Left cardiac atrium (tissue), 4 donors: Measurements from ENCODE around the gene VAT1L. TPM values are rescaled to one million over a fixed set of nuclear protein-coding genes. Genes with fewer than 3 reads are reported as not detected.

Experiments used
- ATAC-seq, 2 donors: fragments of 200-7000 bp; cut with Tn5 transposase; one replicate each; pipeline ENCODE4 v1.9.1; 2020; ENCODE audit warnings: mild to moderate bottlenecking in 2 of 2, moderate library complexity in 2 of 2
- DNase-seq: peaks from one replicate; pipeline ENCODE4 v3.0.0-alpha.2; 2020
- intact Hi-C, 2 donors: fragments of 100-400 bp; cut with DNase I; formaldehyde crosslinking; loops; one replicate each; pipeline versions ENCODE4 v1.14.1 to v1.15.1; 2022 to 2023
- total RNA-seq, 2 donors: library from RNA; stranded (reverse); fragmentation: NEBNext Ultra II Directional; extraction: Animal tissue kit (Norgen Biotek cat#: 25700); gene quantifications; one replicate each; pipeline ENCODE4 v1.2.1, GENCODE V29; 2021
- donor health status: DM: no; HTN: yes; CAD: no.
- donor health status: DM: no; HTN: yes; CAD: no; lungs with severe emphysema.
- donor health status: DM: yes; HTN: yes; CAD: no.
- donor health status: Dilated cardiomyopathy.

The VAT1L gene
- total RNA-seq, 2 donors from 2014 or later, result 7.7 to 14.3 TPM

DNA sequence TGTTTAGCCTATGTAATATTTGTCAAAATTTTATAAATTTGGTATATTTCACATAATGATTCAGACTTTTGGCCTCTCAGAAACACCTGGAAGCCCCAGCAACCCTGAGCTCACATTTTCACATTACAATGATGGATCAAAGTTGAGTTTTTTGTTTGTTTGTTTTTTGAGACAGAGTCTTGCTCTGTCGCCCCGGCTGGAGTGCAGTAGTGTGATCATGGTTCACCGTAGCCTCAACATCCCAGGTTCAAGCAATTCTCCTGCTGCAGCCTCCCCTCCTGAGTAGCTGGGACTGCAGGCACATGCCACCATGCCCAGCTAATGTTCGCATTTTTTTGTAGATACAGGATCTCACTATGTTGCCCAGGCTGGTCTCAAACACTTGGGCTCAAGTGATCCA is 10.6 kb upstream of the VAT1L start:
- ATAC-seq, result no peak
- intact Hi-C loops, result no loop called here
- no peak for DNase-seq

DNA sequence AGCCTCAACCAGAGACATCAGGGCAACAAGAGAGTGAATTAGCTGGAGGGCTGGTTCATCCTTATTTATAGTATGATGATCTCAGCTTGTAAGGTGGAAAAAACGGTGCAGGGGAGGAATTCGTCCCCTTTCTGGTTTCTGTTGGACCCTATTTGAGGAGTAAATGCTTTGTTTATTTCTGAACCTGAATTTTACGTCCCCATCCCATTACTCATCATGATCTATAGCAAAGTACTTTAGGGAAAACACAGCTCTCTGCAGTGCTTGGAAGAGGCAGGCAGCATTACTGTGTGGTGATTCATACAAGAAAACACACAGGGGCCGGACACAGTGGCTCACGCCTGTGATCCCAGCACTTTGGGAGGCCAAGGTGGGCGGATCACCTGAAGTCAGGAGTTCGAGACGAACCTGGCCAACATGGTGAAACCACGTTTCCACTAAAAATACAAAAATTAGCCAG is 8.0 kb upstream of the VAT1L start:
- DNase-seq (no peak), ATAC-seq (peak in 1 of 2 donors; percentile 94)
- intact Hi-C loops, result no loop called here

DNA sequence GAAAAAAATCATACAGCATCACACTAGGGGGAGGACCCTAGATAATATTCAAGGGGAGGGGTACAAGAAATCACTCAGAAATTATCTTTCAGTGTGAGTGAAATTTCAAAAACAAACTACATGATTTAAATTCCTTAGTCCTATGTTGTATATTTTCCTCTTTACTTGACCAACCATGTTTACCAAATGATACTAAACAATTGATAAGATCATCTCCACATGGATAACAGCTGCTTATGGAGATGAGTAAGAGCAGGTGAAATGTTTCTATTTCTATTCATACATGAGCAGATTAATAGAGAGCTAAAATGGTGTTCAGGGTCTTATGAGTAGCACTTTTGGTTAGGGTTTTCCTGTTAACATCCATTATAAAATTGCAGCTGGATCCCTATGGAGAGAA is 7.3 kb upstream of the VAT1L start:
- no peak for ATAC-seq
- no peak for DNase-seq
- intact Hi-C loops, result no loop called here

DNA sequence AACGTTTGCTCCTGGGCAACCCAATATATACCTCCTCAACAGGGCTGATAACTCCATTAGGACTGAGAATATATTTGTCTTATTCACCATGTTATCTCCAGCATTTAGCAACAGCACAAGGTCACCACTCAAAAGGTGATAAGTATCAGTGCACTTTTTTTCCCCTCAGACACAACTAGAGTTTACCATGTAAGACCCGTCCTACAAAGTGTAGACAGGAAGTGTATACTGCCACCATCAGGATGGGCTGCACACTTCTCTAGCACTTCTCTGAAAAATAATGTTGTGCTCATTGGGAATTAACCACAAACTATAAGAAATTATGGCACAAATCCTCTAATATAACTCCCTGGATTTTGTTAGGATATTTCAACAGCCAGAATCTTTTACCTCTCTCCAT is 5.7 kb upstream of the VAT1L start:
- DNase-seq (no peak), ATAC-seq (no peak)
- intact Hi-C loops, result no loop called here

DNA sequence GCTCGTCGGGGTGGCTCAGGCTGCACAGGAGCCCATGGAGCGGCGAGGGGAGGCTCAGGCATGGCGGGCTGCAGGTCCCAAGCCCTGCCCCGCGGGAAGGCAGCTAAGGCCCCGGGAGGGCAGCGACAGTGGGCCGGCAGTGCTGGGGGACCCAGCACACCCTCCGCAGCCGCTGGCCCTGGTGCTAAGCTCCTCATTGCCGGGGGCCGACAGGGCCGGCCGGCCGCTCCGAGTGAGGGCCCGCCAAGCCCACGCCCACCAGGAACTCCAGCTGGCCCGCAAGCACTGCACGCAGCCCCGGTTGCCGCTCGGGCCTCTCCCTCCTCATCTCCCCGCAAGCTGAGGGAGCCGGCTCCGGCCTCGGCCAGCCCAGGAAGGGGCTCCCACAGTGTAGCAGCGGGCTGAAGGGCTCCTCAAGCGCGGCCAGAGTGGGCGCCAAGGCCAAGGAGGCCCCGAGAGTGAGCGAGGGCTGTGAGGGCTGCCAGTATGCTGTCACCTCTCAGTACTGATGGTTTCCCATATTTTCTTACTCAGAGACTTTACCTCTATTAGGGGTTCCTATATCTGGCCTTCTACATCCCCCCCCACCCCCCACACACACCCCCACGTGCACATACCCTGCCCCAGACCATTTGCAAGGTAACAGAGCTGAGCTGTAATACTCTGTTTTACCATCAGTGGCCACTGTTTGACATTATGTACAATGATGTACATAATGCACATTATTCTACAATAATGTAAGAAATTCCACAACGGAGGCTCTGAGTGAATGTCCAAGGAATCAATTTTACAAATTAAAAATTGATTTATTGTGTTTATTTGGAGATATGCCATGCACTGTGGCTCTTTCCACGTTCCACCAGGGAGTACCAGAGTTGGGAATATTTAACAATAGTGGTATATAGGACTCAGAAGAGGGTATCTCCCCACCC is 3.7 kb upstream of the VAT1L start:
- intact Hi-C loops, result no loop called here
- no peak for ATAC-seq
- DNase-seq, result no peak

DNA sequence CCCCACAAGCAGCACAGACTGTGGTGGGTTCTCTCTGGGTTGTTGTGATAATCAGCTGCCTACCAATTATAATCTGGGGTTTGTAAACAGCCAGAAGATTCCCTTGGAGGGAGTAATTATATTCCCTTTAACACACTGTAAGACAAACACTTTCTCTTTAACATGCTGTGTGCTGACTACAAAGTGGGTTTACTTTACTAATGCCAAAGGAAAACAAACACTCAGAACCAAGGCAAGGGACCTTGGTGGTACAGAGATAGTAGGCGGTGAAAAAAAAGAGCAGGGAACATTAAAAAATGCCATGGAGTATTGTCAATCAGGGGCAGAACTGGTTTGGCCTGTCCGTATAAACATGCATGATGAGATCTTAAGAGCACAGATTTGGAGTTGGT is 3.0 kb upstream of the VAT1L start:
- ATAC-seq, result no peak
- no peak for DNase-seq
- intact Hi-C loops, result no loop called here

DNA sequence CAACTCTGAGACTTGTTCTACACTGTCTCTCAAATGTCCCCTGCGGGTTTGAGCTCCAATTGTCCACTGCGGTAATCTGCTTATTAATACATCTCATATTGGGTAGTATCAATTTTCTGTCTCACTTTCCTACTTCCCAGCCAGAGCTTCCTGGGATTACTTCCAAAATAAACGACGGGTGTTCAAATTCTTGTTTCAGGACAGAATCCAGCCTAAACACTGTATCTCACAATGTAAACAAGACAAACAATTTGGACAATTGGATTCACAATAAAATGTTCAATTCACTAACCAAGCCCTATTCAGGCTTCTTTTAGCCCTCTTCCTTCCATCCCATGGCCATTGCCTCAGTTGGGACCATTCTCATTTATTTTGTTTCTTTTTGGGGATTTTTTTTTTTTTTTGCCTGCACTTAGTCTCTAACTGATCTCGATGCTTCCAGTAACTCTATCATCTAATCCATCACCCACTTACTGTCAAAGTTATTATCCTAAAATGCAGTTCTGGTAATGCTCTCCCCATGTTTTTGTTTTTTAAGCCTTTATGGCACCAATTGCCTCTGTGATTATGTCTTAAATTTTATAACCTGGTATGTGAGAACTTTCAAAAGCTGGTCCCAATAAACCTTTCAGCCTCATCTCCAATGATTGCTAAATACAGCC is 2.0 kb upstream of the VAT1L start:
- no peak for DNase-seq
- intact Hi-C loops, result no loop called here
- no peak for ATAC-seq

DNA sequence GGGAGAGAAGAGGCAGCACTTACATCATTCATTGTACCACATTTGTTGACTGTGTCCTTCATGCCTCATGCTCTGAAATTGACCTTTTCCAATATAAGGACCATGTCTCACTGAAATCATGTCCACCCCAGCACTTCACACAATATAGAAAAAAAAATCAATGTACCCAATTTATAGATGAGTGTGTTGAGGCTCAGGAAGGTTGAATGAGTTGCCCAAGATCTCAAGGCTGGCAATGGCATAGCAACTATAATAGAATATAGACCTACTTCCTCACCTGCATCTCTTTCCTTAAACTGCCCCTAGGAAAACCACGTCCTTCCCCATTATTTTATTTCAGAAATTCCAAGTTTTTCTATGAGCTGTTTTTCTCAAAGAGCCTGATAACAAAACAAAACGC is 912 bp upstream of the VAT1L start:
- intact Hi-C loops, result no loop called here
- ATAC-seq, result no peak
- no peak for DNase-seq

DNA sequence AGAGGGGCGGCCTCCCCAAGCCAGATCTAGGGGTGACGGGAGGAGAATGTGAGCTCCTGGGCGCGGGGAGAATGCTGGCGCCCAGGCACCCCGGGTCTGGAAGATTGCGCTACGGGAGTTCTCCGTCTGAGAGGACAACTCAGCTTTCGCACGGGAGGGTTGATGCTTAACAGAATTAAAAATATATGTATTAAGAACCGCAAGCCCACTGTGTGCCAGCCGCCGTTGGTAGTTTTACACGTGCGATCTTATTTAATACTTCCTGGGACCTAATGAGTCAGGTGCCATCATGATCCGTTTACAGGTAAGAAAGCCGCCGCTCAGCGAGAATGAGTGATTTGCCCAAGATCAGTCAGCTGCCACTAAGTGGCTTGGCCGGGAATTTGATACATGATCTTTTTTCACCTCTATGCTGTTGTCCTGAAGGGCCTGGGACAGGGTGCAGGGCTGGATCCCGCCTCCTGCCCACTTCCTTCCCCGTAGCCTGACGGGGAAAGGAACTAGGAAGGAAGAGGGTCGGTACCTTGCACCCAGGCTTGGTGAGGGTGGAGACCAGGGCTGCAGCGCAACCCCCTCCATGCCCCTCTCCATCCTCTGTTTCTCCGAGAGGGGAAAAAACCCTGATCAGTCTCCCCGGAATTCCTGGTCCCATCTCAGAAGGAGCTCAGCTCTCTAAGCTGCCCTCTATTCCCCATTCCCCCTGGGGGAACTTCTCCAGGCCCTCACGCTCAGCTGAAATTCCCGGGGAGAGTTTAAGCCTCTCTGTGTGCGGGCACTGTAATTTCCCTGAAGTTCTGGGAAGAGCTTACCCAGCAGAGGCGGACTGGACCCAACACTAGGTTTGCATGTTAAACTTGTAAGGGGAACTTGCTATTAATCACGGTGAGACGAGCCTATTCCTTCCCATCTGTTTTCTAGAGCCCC is 983 bp downstream of the VAT1L start:
- intact Hi-C loops, result loop anchor here in 1 of 2 donors (5.0 kb wide), 1 partner anchor 183 kb away; no protein-coding TSS in a partner anchor
- ATAC-seq, result peak; percentile 29 to 32
- DNase-seq, result no peak

DNA sequence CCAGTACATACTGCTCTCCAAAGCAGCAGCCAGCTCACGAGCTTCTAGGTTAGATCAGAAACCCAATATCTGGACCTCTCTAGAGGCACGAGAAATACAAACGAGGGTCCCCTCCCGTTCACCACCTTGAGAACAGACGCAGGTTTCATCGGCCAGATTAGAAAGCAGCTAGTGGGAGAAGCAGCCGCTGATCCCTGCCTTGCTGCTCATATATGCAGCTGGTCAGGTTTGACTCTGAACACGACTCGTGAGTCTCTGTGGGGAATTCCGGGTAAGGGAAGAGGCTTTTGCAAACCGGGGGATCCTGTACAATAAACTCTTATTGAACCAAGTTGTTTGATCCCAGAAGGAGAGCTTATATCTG is 1.6 kb downstream of the VAT1L start:
- intact Hi-C loops, result loop anchor here in 1 of 2 donors (5.0 kb wide), 1 partner anchor 182 kb away; no protein-coding TSS in a partner anchor
- peak in 1 of 2 donors; percentile 8 for ATAC-seq

DNA sequence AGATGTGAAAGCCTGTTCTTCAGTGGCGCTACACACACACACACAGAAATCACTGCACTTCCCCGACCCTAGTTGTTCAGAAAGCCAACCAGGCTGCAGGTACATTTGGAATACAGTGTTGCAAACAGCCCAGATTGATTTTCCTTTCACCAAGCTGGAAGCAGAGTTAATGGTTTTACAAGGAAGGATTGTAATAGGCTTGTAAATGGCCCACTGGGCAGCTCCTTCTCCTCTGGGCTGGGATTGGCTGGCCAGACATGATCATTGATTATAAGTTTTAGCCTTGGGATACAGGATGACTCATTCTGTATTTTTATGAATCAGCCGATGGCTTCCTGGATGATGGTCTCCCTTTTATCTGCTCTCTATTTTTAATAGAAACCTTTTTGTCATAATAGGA is 2.5 kb downstream of the VAT1L start:
- DNase-seq, result no peak
- intact Hi-C loops, result loop anchor here in 1 of 2 donors (5.0 kb wide), 1 partner anchor 181 kb away; no protein-coding TSS in a partner anchor
- ATAC-seq, result no peak

More for the DNA sequence above, 1.6 kb downstream of the VAT1L start:
- DNase-seq, result no peak

DNA sequence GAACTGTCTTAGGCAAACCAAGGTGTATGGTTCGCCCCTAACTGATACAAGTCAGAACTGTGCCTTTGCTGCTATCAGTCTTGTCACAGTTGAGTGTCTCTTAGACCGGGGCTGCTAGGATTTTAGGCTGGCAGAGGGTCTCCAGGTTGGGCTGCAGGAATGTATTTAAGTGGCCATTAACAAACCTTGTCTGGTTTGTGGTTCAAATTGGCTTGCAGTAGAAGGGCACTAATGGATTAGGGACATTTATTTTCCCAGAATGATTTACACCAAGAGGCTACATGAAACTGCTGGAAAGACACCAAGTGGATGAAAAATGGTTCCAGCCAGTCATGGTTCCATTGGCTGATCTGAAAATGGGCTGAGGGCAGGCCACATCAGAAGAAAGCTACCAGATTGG is 5.1 kb downstream of the VAT1L start:
- no peak for DNase-seq
- no peak for ATAC-seq
- intact Hi-C loops, result loop anchor here in 1 of 2 donors (5.0 kb wide), 1 partner anchor 179 kb away; no protein-coding TSS in a partner anchor

DNA sequence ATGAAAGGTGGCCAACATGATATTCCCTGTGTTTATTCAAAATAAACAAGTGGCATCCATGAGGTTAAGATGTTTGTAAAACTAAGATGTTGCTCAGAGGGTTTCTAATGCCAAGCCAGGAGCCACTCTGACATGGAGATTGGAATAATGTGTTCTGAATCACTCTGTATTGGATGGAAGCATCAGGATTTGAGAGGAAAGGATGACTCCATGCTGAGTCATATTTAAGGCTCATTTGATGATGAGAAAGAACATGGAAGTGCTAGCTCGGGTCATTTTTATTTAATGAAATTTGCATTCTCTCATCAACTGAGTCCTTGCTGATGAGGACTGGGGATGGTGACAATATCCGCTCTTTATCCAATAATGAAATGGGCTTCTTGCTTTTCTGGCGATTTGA is 6.2 kb downstream of the VAT1L start:
- DNase-seq, result no peak
- peak in 1 of 2 donors; percentile 77 for ATAC-seq
- intact Hi-C loops, result loop anchor here in 1 of 2 donors (5.0 kb wide), 1 partner anchor 178 kb away; no protein-coding TSS in a partner anchor

DNA sequence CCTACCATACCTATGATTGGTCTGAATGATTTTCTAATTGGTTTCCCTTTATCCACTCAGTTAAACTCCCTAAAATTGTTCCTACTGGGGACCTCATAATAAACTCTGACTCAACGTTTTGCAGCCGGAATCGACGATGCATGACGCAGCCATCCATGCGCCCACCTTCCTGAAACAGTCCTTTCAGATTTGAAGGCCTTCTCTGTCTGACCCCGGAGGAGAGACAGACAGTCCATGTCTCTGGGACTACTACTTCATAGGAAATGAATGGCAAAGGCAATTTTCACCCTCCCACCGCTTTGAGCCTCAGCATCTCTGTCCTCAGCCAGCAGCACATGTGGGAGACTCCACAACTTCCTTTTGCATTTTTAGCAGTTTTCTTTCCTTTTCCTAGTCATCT is 13.5 kb downstream of the VAT1L start:
- DNase-seq, result no peak
- no peak for ATAC-seq
- intact Hi-C loops, result no loop called here

DNA sequence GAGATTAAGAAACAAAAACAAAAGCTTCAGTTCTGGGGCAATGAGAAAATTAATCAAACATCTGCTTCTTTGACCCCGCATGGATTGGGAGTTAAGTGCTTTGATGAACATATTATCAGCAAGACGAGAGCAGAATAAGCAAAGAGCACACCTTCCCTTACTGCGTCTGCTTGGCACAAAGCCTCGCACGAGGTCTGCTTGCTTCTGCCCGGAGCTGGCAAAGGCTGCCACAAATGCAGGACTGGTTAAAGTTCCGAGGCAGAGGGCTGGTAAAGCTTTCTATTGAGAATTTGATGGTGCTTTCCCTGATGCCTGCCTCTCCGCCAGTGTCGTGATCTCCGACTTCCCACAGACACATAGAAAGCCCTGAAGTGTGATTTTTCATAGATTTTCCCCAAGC is 17.0 kb downstream of the VAT1L start:
- ATAC-seq, result peak; percentile 41 to 74
- intact Hi-C loops, result no loop called here

DNA sequence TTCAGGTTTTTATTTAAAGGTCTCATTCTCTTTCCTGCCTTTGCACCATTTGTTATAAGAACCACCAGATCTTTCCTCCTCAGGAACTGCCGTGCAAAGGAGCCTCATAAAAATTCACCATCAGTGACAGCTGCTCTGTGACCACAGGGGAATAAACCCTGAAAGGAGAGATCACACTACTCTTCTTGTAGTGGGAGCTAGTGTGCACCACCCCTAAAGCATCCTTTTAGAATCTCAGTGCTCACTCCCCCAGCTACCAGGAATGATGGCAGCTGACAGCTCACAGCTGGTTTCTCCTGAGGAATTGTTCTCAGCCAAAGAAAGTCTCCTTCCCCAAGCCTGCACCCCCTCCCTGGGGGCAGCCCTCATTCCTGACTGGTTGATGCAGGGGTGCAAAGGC is 18.7 kb downstream of the VAT1L start:
- ATAC-seq, result no peak
- DNase-seq, result no peak
- intact Hi-C loops, result no loop called here

More for the DNA sequence above, 17.0 kb downstream of the VAT1L start:
- DNase-seq, result peak; percentile 39

DNA sequence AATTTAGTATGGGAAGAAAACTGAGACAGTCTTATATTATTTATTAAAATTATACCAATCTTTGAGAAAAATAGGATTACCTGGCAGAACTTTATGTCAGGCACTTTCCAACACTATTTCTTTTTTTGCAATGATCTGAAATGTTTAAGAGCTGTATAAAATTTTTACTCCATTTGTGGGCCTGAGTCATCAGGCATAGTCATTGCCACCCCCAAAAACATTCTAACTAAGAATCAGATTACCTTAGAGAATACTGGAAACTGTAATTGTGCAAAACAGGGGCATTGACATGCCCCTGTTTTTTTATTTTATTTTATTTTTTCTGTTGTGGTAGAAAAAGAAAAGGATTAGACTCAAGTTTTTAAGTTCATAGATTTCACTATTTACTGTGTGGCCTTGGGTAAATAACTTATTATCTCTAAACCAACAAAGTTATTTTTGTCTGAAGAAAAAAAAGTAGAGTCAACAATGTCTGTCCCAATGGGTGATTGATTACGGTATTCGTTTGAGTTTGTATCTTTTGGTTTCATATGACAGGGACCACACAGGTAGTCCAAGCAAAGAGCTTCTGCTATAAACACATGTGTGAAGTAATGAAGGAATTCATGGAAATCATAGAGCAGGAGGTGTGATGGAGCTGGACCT is 24.6 kb downstream of the VAT1L start:
- no peak for ATAC-seq
- intact Hi-C loops, result no loop called here
- DNase-seq, result no peak

DNA sequence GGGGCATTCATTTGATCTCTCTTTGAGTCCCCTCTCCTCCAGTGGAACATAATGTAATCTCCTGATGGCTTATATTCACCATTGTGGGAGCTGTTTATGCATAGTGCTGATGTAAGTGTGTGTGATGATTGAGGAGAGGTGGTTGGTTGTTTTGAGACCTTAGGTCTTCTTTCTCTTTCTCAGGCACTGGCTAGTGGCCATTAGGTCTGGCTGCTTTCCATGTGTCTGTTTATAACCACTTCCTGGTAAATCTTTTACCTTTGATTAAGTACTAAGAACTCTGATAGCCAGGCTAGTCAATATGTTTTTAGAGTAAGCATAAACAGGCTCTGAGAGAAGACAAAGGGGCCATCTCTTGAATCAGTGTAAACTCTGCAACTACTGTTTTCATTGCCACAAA is 27.9 kb downstream of the VAT1L start:
- intact Hi-C loops, result no loop called here
- DNase-seq, result no peak
- ATAC-seq, result peak in 1 of 2 donors; percentile 44

DNA sequence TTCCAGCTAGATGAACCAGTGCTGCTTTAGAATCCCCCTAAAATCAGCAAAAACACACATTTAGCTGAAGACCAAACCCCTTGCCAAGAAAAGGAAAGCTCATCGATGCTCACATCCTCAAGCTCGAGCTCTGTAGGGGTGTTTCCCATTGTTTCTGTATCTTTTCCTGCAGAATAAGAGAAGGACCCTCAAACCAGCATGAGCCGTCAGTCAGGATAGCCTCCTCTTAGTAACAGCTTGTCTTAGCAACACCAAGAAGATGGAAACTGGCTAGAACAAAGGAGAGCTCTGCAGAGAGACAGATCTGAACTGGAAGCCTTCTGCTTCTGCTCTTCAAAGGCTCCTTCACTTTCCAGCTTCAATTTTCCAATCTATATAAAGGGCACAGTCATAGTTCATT is 32.0 kb downstream of the VAT1L start:
- DNase-seq (no peak), ATAC-seq (no peak)
- intact Hi-C loops, result no loop called here
